COLO668 (cell line): Measurements from ENCODE around the gene NOS3.

ENCODE experiments used
- DNase-seq: peaks from one replicate; lab custom pipeline; 2025; ENCODE audit not compliant: unreplicated experiment; lab: John Stamatoyannopoulos, UW

NOS3 gene

GRCh38 chr7:150990416-150991186 lies at the start of gene NOS3:
Gene NOS3 (plus strand): TSS chr7:150991017. CDS start chr7:150993804, 2,787 bp downstream.
- peak; percentile 36 for DNase-seq

- no peak for DNase-seq
Observed at GRCh38 chr7:150941351-150942000, 49.3 kb upstream of the NOS3 start.

DNA sequence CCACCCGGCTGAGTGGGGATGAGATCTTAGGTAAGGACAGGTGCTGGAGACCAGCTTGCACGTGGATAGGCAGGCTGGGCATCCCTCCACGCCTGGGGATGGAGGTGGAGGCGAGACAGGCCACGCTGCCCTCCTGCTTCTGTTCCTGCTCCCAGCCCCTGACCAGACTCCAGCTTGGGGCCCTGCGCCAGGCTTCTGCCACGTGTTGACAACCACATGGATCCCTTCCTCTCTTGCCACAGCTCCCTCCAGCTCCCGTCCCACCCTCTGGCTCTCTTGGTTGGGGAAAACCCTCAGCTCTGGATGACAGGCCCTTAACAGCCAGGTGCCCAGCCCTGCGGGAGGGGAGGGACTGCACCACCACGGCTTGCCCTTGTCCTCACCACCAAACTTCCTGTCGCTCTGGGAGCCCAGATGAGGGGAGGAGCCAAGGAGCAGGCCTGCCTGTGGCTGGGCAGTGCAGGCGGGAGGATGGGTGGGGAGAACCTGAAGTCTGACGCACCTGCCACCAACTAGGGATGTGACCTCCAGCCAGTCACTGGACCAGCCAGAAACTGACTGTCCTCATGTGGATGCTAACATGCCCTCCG lies 48.7 kb upstream of the NOS3 start:
- peak; percentile 90 for DNase-seq

- peak; percentile 26 for DNase-seq
Observed at GRCh38 chr7:150942591-150943452, 48.0 kb upstream of the NOS3 start.

DNA sequence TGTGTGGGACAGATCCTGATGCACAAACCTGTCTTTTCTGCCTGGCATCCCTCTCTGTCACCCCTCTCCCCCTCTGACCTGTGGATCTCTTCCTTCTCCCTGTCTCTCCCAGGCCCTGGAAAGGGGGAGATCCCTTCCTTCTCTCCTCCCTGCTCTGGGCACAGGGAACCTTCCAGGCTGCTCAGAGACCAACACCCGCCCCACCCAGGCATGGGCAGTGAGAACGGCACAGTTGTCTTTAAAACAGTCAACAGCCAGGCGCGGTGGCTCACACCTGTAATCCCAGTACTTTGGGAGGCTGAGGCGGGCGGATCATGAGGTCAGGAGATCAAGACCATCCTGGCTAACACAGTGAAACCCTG lies 47.4 kb upstream of the NOS3 start:
- no peak for DNase-seq

DNA sequence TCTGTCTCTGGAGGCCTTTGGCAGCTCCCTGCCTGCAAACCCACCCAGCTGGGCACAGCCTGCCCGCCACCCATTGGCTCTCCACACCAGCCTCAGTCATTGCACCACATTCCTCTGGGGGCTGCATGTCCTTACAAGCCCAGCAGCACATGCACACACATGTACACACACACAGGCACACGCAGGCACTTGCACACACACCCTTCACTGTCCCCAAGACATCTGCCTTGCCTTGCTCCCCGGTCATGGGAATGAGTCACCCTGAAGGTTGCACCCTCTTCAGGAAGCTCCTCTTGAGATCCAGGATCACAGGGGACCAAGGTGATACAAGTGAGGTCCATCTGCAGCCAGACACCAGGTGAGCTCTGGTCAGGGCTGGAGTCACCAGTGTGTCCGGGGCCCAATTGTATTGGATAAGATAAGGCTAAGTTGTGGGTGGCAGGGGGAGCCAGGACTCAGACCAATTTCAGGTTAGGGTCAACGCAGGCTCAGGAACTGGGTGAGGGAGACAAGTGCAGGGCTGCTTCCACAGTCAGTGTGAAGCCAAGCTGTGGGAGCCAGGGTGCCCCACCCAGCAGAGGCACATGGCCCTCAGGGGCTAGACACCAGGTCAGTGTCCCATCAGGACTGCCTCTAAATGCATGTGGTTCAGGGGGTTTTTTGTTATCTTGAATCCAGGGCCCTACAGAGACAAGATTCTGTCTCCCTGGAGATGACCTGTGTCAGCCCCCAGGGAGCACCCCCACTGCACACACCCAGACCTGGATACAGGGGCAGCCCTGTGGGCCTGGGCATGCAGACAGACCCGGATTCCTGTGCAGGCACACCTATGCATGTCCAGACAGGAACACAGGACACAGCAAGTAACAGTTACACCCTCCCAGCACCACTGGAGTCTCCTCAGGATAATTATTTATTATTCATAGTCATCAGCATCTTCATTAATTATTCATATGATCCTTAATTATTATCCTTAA lies 46.5 kb upstream of the NOS3 start:
- DNase-seq = no peak

DNA sequence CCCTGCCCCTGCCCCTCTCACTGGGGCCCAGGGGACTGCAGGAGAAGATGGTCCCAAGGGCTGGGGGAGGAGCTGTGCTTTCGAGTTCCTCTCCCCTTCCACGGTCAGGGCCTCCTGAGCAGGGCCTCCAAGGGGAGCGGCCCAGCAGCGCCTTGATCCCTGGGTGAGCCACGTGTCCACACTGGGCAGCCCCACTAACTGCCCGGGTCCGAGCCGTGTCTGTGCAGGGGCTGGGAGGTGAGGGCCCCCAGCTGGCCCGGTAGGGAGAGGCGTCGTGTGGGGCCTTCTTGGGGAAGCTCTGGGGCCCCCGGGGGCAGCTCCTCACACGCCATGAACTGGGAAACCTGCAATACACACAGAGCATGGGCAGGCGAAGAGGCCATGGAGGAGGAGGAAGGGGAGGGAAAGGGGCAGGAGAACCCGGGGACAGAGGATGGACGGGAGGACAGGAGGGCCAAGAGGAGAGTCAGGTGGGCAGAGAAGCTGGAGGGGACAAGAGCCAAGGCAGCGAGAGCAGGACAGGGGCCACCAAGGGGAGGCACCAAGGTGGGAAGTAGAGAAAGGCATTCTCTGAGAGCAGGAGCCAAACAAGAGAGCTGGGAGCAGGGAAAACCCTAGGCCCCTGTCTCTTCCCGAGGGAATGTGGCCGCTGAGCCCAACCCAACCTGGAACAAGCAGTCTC lies 45.5 kb upstream of the NOS3 start:
- DNase-seq = no peak

DNA sequence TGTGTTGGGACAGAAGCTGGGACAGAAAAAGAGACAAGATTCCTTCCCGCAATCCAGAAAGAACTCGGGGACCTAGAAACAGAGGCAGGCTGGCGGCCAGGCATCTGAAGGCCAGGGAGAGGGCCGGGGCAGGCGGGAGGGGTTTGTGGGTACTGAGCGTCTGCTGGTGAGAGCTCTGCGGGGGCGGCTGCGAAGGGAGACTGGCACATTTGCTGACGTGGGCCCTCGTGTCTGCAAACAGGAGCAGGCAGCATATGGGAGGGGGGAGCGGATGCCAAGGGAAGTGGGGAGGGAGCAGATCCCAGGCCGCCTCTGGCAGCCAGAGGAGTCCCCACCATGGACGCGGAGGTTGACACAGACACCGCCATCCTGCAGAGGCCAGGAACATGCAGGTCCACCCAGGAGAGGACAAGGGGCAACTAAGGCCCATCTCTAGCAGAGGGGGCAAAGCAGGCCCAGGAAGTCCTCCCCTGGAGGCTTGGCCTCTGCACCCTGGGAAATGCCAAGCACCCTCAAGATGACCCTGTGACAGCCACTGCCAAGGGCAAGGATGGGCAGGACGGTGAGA lies 44.9 kb upstream of the NOS3 start:
- no peak for DNase-seq

DNA sequence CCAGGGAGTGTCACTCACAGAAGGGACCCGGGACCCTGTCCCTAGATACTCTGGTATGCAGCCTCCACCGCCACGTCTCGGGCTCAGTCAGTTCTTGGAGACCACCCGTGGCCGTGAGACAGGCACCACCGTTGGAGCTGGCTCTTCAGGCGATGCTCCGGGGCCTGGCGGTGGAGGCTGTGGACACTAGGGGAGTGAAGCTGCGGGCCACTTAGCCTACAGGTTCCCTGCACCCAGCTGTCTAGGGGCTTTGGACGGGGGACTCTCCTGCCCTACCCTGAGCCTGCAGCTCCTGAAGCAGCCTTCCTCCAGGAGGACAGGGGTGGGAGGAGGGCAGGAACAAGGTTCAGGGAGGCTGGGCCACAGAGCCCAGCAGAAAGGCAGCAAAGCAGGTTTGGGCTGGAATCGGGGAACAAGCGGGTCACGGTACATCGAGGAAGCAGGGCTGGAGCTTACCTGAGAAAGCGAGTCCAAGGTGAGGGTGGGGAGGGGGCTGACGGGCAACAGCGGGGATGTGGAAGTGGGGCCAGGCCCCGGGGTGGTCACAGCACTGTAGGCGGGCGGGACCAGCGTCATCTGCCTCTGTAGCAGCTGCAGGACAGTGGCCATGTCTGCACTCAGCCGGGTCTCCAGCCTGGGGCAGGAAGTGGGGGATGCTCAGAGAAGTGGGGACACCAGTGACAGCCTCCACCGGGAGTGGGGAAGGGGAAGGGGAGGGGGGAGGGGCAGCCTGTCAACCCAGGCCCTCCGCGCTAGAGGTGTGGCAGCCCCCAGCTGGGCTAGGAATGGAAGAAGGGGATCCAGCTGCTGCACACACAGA lies 44.2 kb upstream of the NOS3 start:
- no peak for DNase-seq

DNA sequence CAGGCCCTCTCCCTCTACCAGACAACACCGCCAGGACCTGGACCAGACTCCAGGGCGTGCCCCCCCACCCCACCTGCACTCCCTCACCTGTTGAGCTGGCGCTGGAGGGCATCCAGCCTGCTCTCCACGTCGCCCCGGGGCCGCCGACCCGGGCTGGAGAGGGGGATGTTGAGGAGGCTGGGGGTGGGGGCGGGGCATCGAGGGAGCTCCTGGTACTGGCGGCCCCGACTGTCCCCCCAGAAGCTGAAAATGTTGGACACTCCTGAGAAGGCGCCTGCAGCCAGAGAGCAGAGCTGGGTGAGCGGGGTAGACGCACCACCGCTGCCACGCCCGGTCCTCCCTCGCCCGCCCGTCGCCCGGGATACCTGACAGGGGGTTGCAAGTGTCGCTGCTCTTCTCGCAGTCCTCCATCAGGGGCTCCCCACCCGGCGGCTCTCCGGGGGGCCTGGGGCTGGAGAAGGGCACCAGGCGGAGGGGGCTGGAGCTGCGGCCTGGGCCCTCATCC lies 43.5 kb upstream of the NOS3 start:
- no peak for DNase-seq

GRCh38 chr7:150947761-150948651 lies 42.8 kb upstream of the NOS3 start:
- DNase-seq = no peak

GRCh38 chr7:150948791-150949251 lies 42.0 kb upstream of the NOS3 start:
- no peak for DNase-seq

- no peak for DNase-seq
Observed at GRCh38 chr7:150949564-150949963, 41.3 kb upstream of the NOS3 start.

- no peak for DNase-seq
Observed at GRCh38 chr7:150949971-150950491, 40.8 kb upstream of the NOS3 start.

GRCh38 chr7:150950496-150951180 lies 40.2 kb upstream of the NOS3 start:
- DNase-seq = no peak

DNA sequence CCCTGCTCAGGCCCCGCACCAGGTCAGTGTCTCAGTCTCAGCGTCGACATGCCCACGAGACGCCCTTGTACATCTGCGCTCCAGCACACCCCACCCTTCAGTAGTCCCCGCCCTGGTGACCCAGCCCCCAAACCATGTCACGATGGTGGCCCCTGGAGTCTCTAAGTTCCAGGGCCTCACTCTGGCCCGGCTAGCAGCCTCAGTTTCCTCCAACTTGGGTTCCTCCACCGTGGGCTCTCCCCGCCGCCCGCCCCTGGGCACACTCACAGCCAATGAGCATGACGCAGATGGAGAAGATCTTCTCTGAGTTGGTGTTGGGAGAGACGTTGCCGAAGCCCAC lies 39.7 kb upstream of the NOS3 start:
- DNase-seq = no peak
